HEK293 (cell line): ENCODE results near the gene GPR18.

Source experiments
- CTCF ChIA-PET: fragments of 350-600 bp; formaldehyde crosslinking; extraction: SDS; loops from one replicate; lab custom pipeline; 2021; ENCODE audit warnings: antibody characterized with exemption; lab: Yijun Ruan, JAX
- POLR2A ChIA-PET: fragments of 300-600 bp; formaldehyde crosslinking; extraction: SDS; loops from one replicate; lab custom pipeline; 2020; ENCODE audit warnings: antibody characterized with exemption, inconsistent platforms; lab: Yijun Ruan, JAX
- H3K27ac ChIP-seq: fragments of 200-500 bp; sonication (Bioruptor generic); 2 replicates; pipeline ENCODE4 v1.5.1; 2014; ENCODE audit warnings: low read depth, low read length, control low read depth, inconsistent platforms; ENCODE audit errors: extremely low read depth
- H3K36me3 ChIP-seq, 2 experiments: fragments of 200-500 bp in 1 of 2; sonication (Bioruptor generic) in 1 of 2; 1 replicate in 1 of 2; 2 replicates in 1 of 2; pipeline ENCODE4 v1.5.1; 2014 to 2017; ENCODE audit warnings: inconsistent platforms in 2 of 2, low read length in 2 of 2; ENCODE audit not compliant: control insufficient read depth in 2 of 2, insufficient read depth in 1 of 2
- H3K4me1 ChIP-seq: fragments of 200-500 bp; sonication (Bioruptor generic); 2 replicates; pipeline ENCODE4 v1.5.1; 2014; ENCODE audit warnings: mild to moderate bottlenecking, low read length, inconsistent platforms; ENCODE audit not compliant: control insufficient read depth, insufficient read depth
- H3K4me3 ChIP-seq: 2 replicates; pipeline ENCODE4 v1.5.1; 2011; ENCODE audit warnings: low read depth, mild to moderate bottlenecking, control low read depth, low read length, moderate library complexity
- H3K9me3 ChIP-seq: fragments of 200-500 bp; sonication (Bioruptor generic); 2 replicates; pipeline ENCODE4 v1.5.1; 2014; ENCODE audit warnings: low read depth, low read length, inconsistent platforms; ENCODE audit not compliant: control insufficient read depth, insufficient read depth
- MYNN ChIP-seq: fragments of 450-650 bp; formaldehyde crosslinking; IDR thresholded peaks from 2 replicates; pipeline ENCODE4 v1.5.1; 2016; ENCODE audit warnings: missing biosample characterization, missing genetic modification characterization, borderline replicate concordance
- OSR2 ChIP-seq: fragments of 450-650 bp; formaldehyde crosslinking; IDR thresholded peaks from 2 replicates; pipeline ENCODE4 v1.5.1; 2016; ENCODE audit warnings: missing biosample characterization, missing genetic modification characterization
- SP3 ChIP-seq: fragments of 450-650 bp; formaldehyde crosslinking; IDR thresholded peaks from 2 replicates; pipeline ENCODE4 v1.5.1; 2016; ENCODE audit warnings: missing biosample characterization, missing genetic modification characterization
- ZBTB11 ChIP-seq: fragments of 450-650 bp; formaldehyde crosslinking; conservative IDR thresholded peaks from 2 replicates; pipeline ENCODE4 v1.5.1; 2016; ENCODE audit warnings: low read depth, missing biosample characterization, missing genetic modification characterization
- ZBTB17 ChIP-seq: fragments of 450-650 bp; formaldehyde crosslinking; IDR thresholded peaks from 2 replicates; pipeline ENCODE4 v1.5.1; 2016; ENCODE audit warnings: missing biosample characterization, missing genetic modification characterization
- ZNF146 ChIP-seq: fragments of 450-650 bp; formaldehyde crosslinking; IDR thresholded peaks from 2 replicates; pipeline ENCODE4 v1.5.1; 2016; ENCODE audit warnings: missing biosample characterization, missing genetic modification characterization
- ZNF280C ChIP-seq: fragments of 450-650 bp; formaldehyde crosslinking; IDR thresholded peaks from 2 replicates; pipeline ENCODE4 v1.5.1; 2016; ENCODE audit warnings: missing biosample characterization, missing genetic modification characterization
- ZNF391 ChIP-seq: fragments of 450-650 bp; formaldehyde crosslinking; IDR thresholded peaks from 2 replicates; pipeline ENCODE4 v1.5.1; 2016; ENCODE audit warnings: low read depth, missing biosample characterization, missing genetic modification characterization, borderline replicate concordance
- ZNF416 ChIP-seq: fragments of 450-650 bp; formaldehyde crosslinking; IDR thresholded peaks from 2 replicates; pipeline ENCODE4 v1.5.1; 2016; ENCODE audit warnings: missing biosample characterization, missing genetic modification characterization
- ZNF488 ChIP-seq: fragments of 450-650 bp; formaldehyde crosslinking; IDR thresholded peaks from 2 replicates; pipeline ENCODE4 v1.5.1; 2016; ENCODE audit warnings: missing biosample characterization, missing genetic modification characterization
- ZNF518A ChIP-seq: fragments of 450-650 bp; formaldehyde crosslinking; conservative IDR thresholded peaks from 2 replicates; pipeline ENCODE4 v1.5.1; 2016; ENCODE audit warnings: low read depth, missing biosample characterization, missing genetic modification characterization
- ZNF521 ChIP-seq: fragments of 450-650 bp; formaldehyde crosslinking; IDR thresholded peaks from 2 replicates; pipeline ENCODE4 v1.5.1; 2017; ENCODE audit warnings: missing biosample characterization, mild to moderate bottlenecking, missing genetic modification characterization
- ZNF548 ChIP-seq: fragments of 450-650 bp; formaldehyde crosslinking; IDR thresholded peaks from 2 replicates; pipeline ENCODE4 v1.5.1; 2016; ENCODE audit warnings: missing biosample characterization, missing genetic modification characterization
- ZNF549 ChIP-seq: fragments of 450-650 bp; IDR thresholded peaks from 2 replicates; pipeline ENCODE4 v1.5.1; 2018; ENCODE audit warnings: missing biosample characterization, missing genetic modification characterization, mild to moderate bottlenecking, inconsistent platforms, moderate library complexity
- ZNF560 ChIP-seq: fragments of 450-650 bp; formaldehyde crosslinking; IDR thresholded peaks from 2 replicates; pipeline ENCODE4 v1.5.1; 2017; ENCODE audit warnings: missing biosample characterization, missing genetic modification characterization, borderline replicate concordance
- ZNF654 ChIP-seq: fragments of 450-650 bp; formaldehyde crosslinking; IDR thresholded peaks from 2 replicates; pipeline ENCODE4 v1.5.1; 2016; ENCODE audit warnings: low read depth, missing biosample characterization, missing genetic modification characterization
- ZNF791 ChIP-seq: fragments of 450-650 bp; formaldehyde crosslinking; IDR thresholded peaks from 2 replicates; pipeline ENCODE4 v1.5.1; 2016; ENCODE audit warnings: missing biosample characterization, missing genetic modification characterization

Gene GPR18

GRCh38 chr13:99288089-99288488 is 29.9 kb upstream of the GPR18 start (continued):
- TF ChIP-seq ZNF518A (tag by site-specific recombination) (no peak), ZNF521 (tag by site-specific recombination) (no peak), ZNF560 (tag by site-specific recombination) (no peak)

- Histone ChIP-seq H3K27ac (no peak overlapping the region), H3K4me3 (no peak overlapping the region), H3K36me3 (no peaks in the 10 kb centered on the region), H3K9me3 (no peaks in the 10 kb centered on the region), H3K4me1 (no peaks in the 10 kb centered on the region)
- ChIA-PET CTCF (interaction anchor here (0.5 kb wide), 1 partner anchor 47 kb away, joined by 3 read pairs; no protein-coding TSS in a partner anchor), POLR2A (no interaction called here)
- no peak for TF ChIP-seq ZNF146 (tag by site-specific recombination)
- no peak for TF ChIP-seq SP3 (tag by site-specific recombination)
- no peak for TF ChIP-seq ZNF391 (tag by site-specific recombination)
- no peak for TF ChIP-seq ZNF548 (tag by site-specific recombination)
- TF ChIP-seq ZNF654 (tag by site-specific recombination): no peak
- no peak for TF ChIP-seq ZNF488 (tag by site-specific recombination)
- no peak for TF ChIP-seq ZBTB17 (tag by site-specific recombination)
- TF ChIP-seq ZNF416 (tag by site-specific recombination): no peak
- no peak for TF ChIP-seq OSR2 (tag by site-specific recombination)
- no peak for TF ChIP-seq ZNF549 (tag by site-specific recombination)
- no peak for TF ChIP-seq ZNF280C
- TF ChIP-seq ZNF791: no peak
- TF ChIP-seq ZBTB11 (tag by site-specific recombination): no peak
- TF ChIP-seq MYNN (tag by site-specific recombination): no peak
These were observed 29.4 kb upstream of the GPR18 start for GRCh38 chr13:99287551-99287950.
